Neural cell (in vitro differentiated cells): ENCODE data around the gene FEM1B. TPM values are rescaled to one million over a fixed set of nuclear protein-coding genes. Genes with fewer than 3 reads are reported as not detected.

ENCODE experiments used
- H2AFZ ChIP-seq: fragments of 200-600, 300-800 bp; sonication (generic), shearing (Covaris generic); 2 replicates; pipeline ENCODE4 v1.6.0; 2014; ENCODE audit warnings: low read depth, mild to moderate bottlenecking, antibody characterized with exemption, low read length, moderate library complexity
- H3F3A ChIP-seq: fragments of 200-600 bp; shearing (Covaris generic); 2 replicates; pipeline ENCODE4 v1.6.1; 2016; ENCODE audit warnings: mild to moderate bottlenecking, moderate library complexity, mixed read lengths, antibody characterized with exemption, low read length; ENCODE audit not compliant: insufficient read depth, poor library complexity, severe bottlenecking
- H3K27ac ChIP-seq: fragments of 200-600, 300-800 bp; sonication (generic), shearing (Covaris generic); 2 replicates; pipeline ENCODE4 v1.5.1; 2014; ENCODE audit warnings: mild to moderate bottlenecking, low read length, moderate library complexity
- H3K27me3 ChIP-seq: fragments of 300-800, 200-600 bp; sonication (generic), shearing (Covaris generic); 2 replicates; pipeline ENCODE4 v1.6.0; 2014; ENCODE audit warnings: mild to moderate bottlenecking, low read depth, low read length, moderate library complexity; ENCODE audit not compliant: insufficient read depth
- H3K36me3 ChIP-seq: fragments of 300-800, 200-600 bp; sonication (generic), shearing (Covaris generic); 2 replicates; pipeline ENCODE4 v1.5.1; 2014; ENCODE audit warnings: mild to moderate bottlenecking, antibody characterized with exemption, low read length, moderate library complexity; ENCODE audit not compliant: insufficient read depth
- H3K4me2 ChIP-seq: fragments of 300-800, 200-600 bp; sonication (generic), shearing (Covaris generic); 2 replicates; pipeline ENCODE4 v1.6.0; 2014; ENCODE audit warnings: mild to moderate bottlenecking, low read length
- H3K4me3 ChIP-seq: fragments of 300-800, 200-600 bp; sonication (generic), shearing (Covaris generic); 2 replicates; pipeline ENCODE4 v1.5.1; 2014; ENCODE audit warnings: mild to moderate bottlenecking, low read length, moderate library complexity
- H3K79me2 ChIP-seq: fragments of 200-600 bp; shearing (Covaris generic); replicated peaks from 2 replicates; pipeline ENCODE4 v1.6.0; 2014; ENCODE audit warnings: mild to moderate bottlenecking, low read length, moderate library complexity; ENCODE audit not compliant: insufficient read depth
- H3K9ac ChIP-seq: fragments of 300-800, 200-600 bp; sonication (generic), shearing (Covaris generic); 2 replicates; pipeline ENCODE4 v1.6.1; 2016; ENCODE audit warnings: mild to moderate bottlenecking, low read length, mixed read lengths
- H3K9me2 ChIP-seq: fragments of 200-600 bp; shearing (Covaris generic); 2 replicates; pipeline ENCODE4 v1.6.1; 2016; ENCODE audit warnings: mild to moderate bottlenecking, low read length, mixed read lengths; ENCODE audit not compliant: insufficient read depth
- H3K9me3 ChIP-seq: fragments of 200-600, 300-800 bp; sonication (generic), shearing (Covaris generic); 2 replicates; pipeline ENCODE4 v1.6.1; 2016; ENCODE audit warnings: mild to moderate bottlenecking, mixed run types, low read length, moderate library complexity, mixed read lengths
- H4K20me1 ChIP-seq: fragments of 200-600 bp; shearing (Covaris generic); 2 replicates; pipeline ENCODE4 v1.6.1; 2016; ENCODE audit warnings: mild to moderate bottlenecking, mixed run types; ENCODE audit not compliant: insufficient read depth
- CTCF ChIP-seq: fragments of 450-650 bp; IDR thresholded peaks from 2 replicates; pipeline ENCODE4 v1.5.1; 2014; ENCODE audit warnings: antibody characterized with exemption, mild to moderate bottlenecking, moderate library complexity; ENCODE audit not compliant: poor library complexity, severe bottlenecking
- EP300 ChIP-seq: fragments of 450-650 bp; conservative IDR thresholded peaks from 2 replicates; pipeline ENCODE4 v1.6.1; 2014; ENCODE audit warnings: antibody characterized with exemption, mild to moderate bottlenecking, moderate library complexity; ENCODE audit not compliant: poor library complexity, severe bottlenecking
- EZH2 ChIP-seq: fragments of 200-600, 300-800 bp; shearing (Covaris generic), sonication (generic); IDR thresholded peaks from 2 replicates; pipeline ENCODE4 v1.6.1; 2014; ENCODE audit warnings: antibody characterized with exemption, low read length, borderline replicate concordance, mild to moderate bottlenecking; ENCODE audit not compliant: insufficient read depth, poor library complexity, severe bottlenecking
- MXI1 ChIP-seq: fragments of 450-650 bp; conservative IDR thresholded peaks from 2 replicates; pipeline ENCODE4 v1.6.1; 2014; ENCODE audit warnings: antibody characterized with exemption, mild to moderate bottlenecking; ENCODE audit not compliant: poor library complexity, severe bottlenecking
- POLR2AphosphoS5 ChIP-seq: IDR thresholded peaks from 2 replicates; pipeline ENCODE4 v1.6.1; 2012
- RAD21 ChIP-seq: fragments of 450-650 bp; conservative IDR thresholded peaks from 2 replicates; pipeline ENCODE4 v1.6.1; 2014; ENCODE audit warnings: antibody characterized with exemption, mild to moderate bottlenecking, moderate library complexity
- REST ChIP-seq: IDR thresholded peaks from 2 replicates; pipeline ENCODE4 v1.6.1; 2012; ENCODE audit warnings: borderline replicate concordance
- SMC3 ChIP-seq: fragments of 450-650 bp; conservative IDR thresholded peaks from 2 replicates; pipeline ENCODE4 v1.6.1; 2014; ENCODE audit warnings: antibody characterized with exemption, mild to moderate bottlenecking, moderate library complexity; ENCODE audit not compliant: poor library complexity
- TAF1 ChIP-seq: IDR thresholded peaks from 2 replicates; pipeline ENCODE4 v1.6.1; 2012; ENCODE audit warnings: low read depth
- polyA plus RNA-seq: library from polyadenylated mRNA; depleted of rRNA; stranded (reverse); fragments of >200 nt; gene quantifications from 2 replicates; pipeline ENCODE4 v1.2.3, GENCODE V29; 2014

The FEM1B gene
- polyA plus RNA-seq, 1 donor from 2014 or later = 58.0 TPM

- Histone ChIP-seq H3K9ac (no peak overlapping the region), H3K4me3 (no peak overlapping the region), H3F3A (no peaks in the 10 kb centered on the region), H3K9me3 (no peaks in the 10 kb centered on the region), H2AFZ (no peak overlapping the region), H4K20me1 (no peaks in the 10 kb centered on the region), H3K79me2 (peaks cover 5% of the 10 kb centered on the region), H3K9me2 (no peaks in the 10 kb centered on the region), H3K4me2 (no peak overlapping the region), H3K36me3 (no peaks in the 10 kb centered on the region), H3K27me3 (no peaks in the 10 kb centered on the region), H3K27ac (peak overlapping the region; percentile 53)
- TF ChIP-seq TAF1 (no peak), REST (no peak), EP300 (no peak), SMC3 (no peak), POLR2AphosphoS5 (no peak), EZH2 (no peak), RAD21 (no peak), MXI1 (no peak), CTCF (no peak)
These were observed 21.4 kb downstream of the FEM1B start for GRCh38 chr15:68298882-68299381.

- no peak overlapping the region for H3K9ac ChIP-seq
- H3K9me2 ChIP-seq = no peaks in the 10 kb centered on the region
- peaks cover 3% of the 10 kb centered on the region for H3K79me2 ChIP-seq
- no peaks in the 10 kb centered on the region for H3K36me3 ChIP-seq
- H3K4me3 ChIP-seq = no peak overlapping the region
- H3K27ac ChIP-seq = peak overlapping the region; percentile 53
- H3F3A ChIP-seq = no peaks in the 10 kb centered on the region
- H2AFZ ChIP-seq = no peak overlapping the region
- H3K9me3 ChIP-seq = no peaks in the 10 kb centered on the region
- H3K4me2 ChIP-seq = no peak overlapping the region
- no peaks in the 10 kb centered on the region for H4K20me1 ChIP-seq
- H3K27me3 ChIP-seq = no peaks in the 10 kb centered on the region
- no peak for TF ChIP-seq MXI1
- no peak for TF ChIP-seq RAD21
- TF ChIP-seq SMC3 = no peak
- TF ChIP-seq CTCF = no peak
- TF ChIP-seq EZH2 = no peak
- no peak for TF ChIP-seq EP300
- TF ChIP-seq TAF1 = no peak
- no peak for TF ChIP-seq POLR2AphosphoS5
- no peak for TF ChIP-seq REST
These were observed 21.9 kb downstream of the FEM1B start for GRCh38 chr15:68299436-68299835.
